Liver (tissue), 9 donors: ENCODE results near the gene DSCAML1. TPM values are rescaled to one million over a fixed set of nuclear protein-coding genes. Genes with fewer than 3 reads are reported as not detected.

Source experiments
- DNase-seq: peaks from one replicate; pipeline ENCODE4 v3.0.0-alpha.2; 2017; ENCODE audit warnings: low spot score
- H3K27ac ChIP-seq, 2 donors: one replicate each; pipeline ENCODE4 v1.7.0; 2013; ENCODE audit warnings: inconsistent platforms in 2 of 2, low read length in 2 of 2, control low read depth in 1 of 2, low read depth in 1 of 2, mild to moderate bottlenecking in 1 of 2
- H3K27me3 ChIP-seq, 4 donors: one replicate each; pipeline versions ENCODE4 v1.6.1 to v1.7.0; 2013; ENCODE audit warnings: low read length in 3 of 4, inconsistent platforms in 1 of 4, mild to moderate bottlenecking in 1 of 4, moderate library complexity in 1 of 4; ENCODE audit not compliant: control insufficient read depth in 4 of 4, insufficient read depth in 4 of 4
- H3K36me3 ChIP-seq, 4 donors: one replicate each; pipeline versions ENCODE4 v1.6.1 to v1.7.0; 2013; ENCODE audit warnings: low read length in 3 of 4, mild to moderate bottlenecking in 3 of 4, low read depth in 1 of 4, moderate library complexity in 1 of 4; ENCODE audit not compliant: control insufficient read depth in 4 of 4, insufficient read depth in 3 of 4
- H3K4me1 ChIP-seq, 4 donors: one replicate each; pipeline versions ENCODE4 v1.6.1 to v1.7.0; 2013; ENCODE audit warnings: low read length in 3 of 4, mild to moderate bottlenecking in 3 of 4, moderate library complexity in 1 of 4; ENCODE audit not compliant: control insufficient read depth in 4 of 4, insufficient read depth in 4 of 4
- H3K4me3 ChIP-seq, 3 donors: one replicate each; pipeline versions ENCODE4 v1.6.1 to v1.7.0; 2013; ENCODE audit warnings: low read length in 3 of 3, control low read depth in 1 of 3, low read depth in 1 of 3, mild to moderate bottlenecking in 1 of 3
- H3K9ac ChIP-seq, 2 donors: one replicate each; pipeline ENCODE4 v1.7.0; 2013; ENCODE audit warnings: low read length in 2 of 2, mild to moderate bottlenecking in 2 of 2, moderate library complexity in 2 of 2, control low read depth in 1 of 2, low read depth in 1 of 2
- H3K9me3 ChIP-seq, 4 donors: one replicate each; pipeline versions ENCODE4 v1.6.1 to v1.7.0; 2013; ENCODE audit warnings: low read length in 3 of 4; ENCODE audit not compliant: control insufficient read depth in 4 of 4
- EGR1 ChIP-seq, 2 donors: IDR thresholded peaks; 2 replicates each; pipeline ENCODE4 v1.6.1; 2016 to 2018; ENCODE audit warnings: antibody characterized with exemption in 2 of 2, low read depth in 2 of 2
- FOXA1 ChIP-seq: IDR thresholded peaks from 2 replicates; pipeline ENCODE4 v1.6.1; 2016; ENCODE audit warnings: antibody characterized with exemption
- FOXA2 ChIP-seq: IDR thresholded peaks from 2 replicates; pipeline ENCODE4 v1.6.1; 2016; ENCODE audit warnings: antibody characterized with exemption
- GABPA ChIP-seq, 2 donors: IDR thresholded peaks in 1 of 2; conservative IDR thresholded peaks in 1 of 2; 2 replicates each; pipeline ENCODE4 v1.6.1; 2016; ENCODE audit warnings: antibody characterized with exemption in 2 of 2, mild to moderate bottlenecking in 1 of 2, moderate library complexity in 1 of 2
- HNF4A ChIP-seq, 2 donors: conservative IDR thresholded peaks; 2 replicates each; pipeline ENCODE4 v1.6.1; 2016; ENCODE audit warnings: antibody characterized with exemption in 2 of 2, mild to moderate bottlenecking in 2 of 2
- HNF4G ChIP-seq: IDR thresholded peaks from 2 replicates; pipeline ENCODE4 v1.6.1; 2016; ENCODE audit warnings: antibody characterized with exemption
- JUND ChIP-seq, 2 donors: IDR thresholded peaks; 2 replicates each; pipeline ENCODE4 v1.6.1; 2016; ENCODE audit warnings: antibody characterized with exemption in 2 of 2
- NR2F2 ChIP-seq: IDR thresholded peaks from 2 replicates; pipeline ENCODE4 v1.6.1; 2016; ENCODE audit warnings: antibody characterized with exemption
- RAD21 ChIP-seq, 2 donors: IDR thresholded peaks; 2 replicates each; pipeline ENCODE4 v1.6.1; 2016; ENCODE audit warnings: antibody characterized with exemption in 2 of 2, mild to moderate bottlenecking in 2 of 2
- RXRA ChIP-seq, 2 donors: IDR thresholded peaks; 2 replicates each; pipeline ENCODE4 v1.6.1; 2017 to 2018; ENCODE audit warnings: antibody characterized with exemption in 2 of 2, mild to moderate bottlenecking in 1 of 2
- SP1 ChIP-seq: IDR thresholded peaks from 2 replicates; pipeline ENCODE4 v1.6.1; 2018; ENCODE audit warnings: antibody characterized with exemption, mild to moderate bottlenecking
- TAF1 ChIP-seq: conservative IDR thresholded peaks from 2 replicates; pipeline ENCODE4 v1.6.1; 2016; ENCODE audit warnings: antibody characterized with exemption, mild to moderate bottlenecking
- YY1 ChIP-seq: IDR thresholded peaks from 2 replicates; pipeline ENCODE4 v1.6.1; 2016; ENCODE audit warnings: antibody characterized with exemption, mild to moderate bottlenecking
- WGBS: extraction: QIAGEN DNeasy Blood & Tissue Kit; methylation state at CpG from one replicate; pipeline ENCODE4 v1.1.7; 2013; 5-methylcytosine and 5-hydroxymethylcytosine counted together
- polyA plus RNA-seq, 2 donors: library from polyadenylated mRNA; stranded (reverse) in 1 of 2; unstranded in 1 of 2; fragments of 200-250 nt in 1 of 2; fragments of >200 nt in 1 of 2; fragmentation: Nextera tagmentation in 1 of 2; extraction: Ambion mirVana in 1 of 2; gene quantifications; one replicate each; pipeline versions ENCODE4 v1.2.1 to v1.2.3, GENCODE V29; 2013 to 2015
- total RNA-seq, 2 donors: library from RNA; depleted of rRNA; stranded (reverse); fragments of >200 nt; gene quantifications; one replicate each; pipeline ENCODE4 v1.2.3, GENCODE V29; 2014
- TF ChIP-seq, protein P1 (sequence below): IDR thresholded peaks from 2 replicates; pipeline ENCODE4 v1.6.1; 2016; ENCODE audit warnings: antibody characterized with exemption
- TF ChIP-seq, protein P2 (sequence below): IDR thresholded peaks from 2 replicates; pipeline ENCODE4 v1.6.1; 2016; ENCODE audit warnings: antibody characterized with exemption
- TF ChIP-seq, protein P3 (sequence below): IDR thresholded peaks from 2 replicates; pipeline ENCODE4 v1.6.1; 2016; ENCODE audit warnings: antibody characterized with exemption
- TF ChIP-seq, protein P4 (sequence below): IDR thresholded peaks from 2 replicates; pipeline ENCODE4 v1.6.1; 2016; ENCODE audit warnings: antibody characterized with exemption, mild to moderate bottlenecking
- TF ChIP-seq, protein P5 (sequence below): fragments of 150-350 bp; IDR thresholded peaks from 2 replicates; pipeline ENCODE4 v1.5.1; 2017; ENCODE audit warnings: improper control_type of control experiment, low read depth, low read length; ENCODE audit not compliant: missing input control
- donor health status: healthy.
- donor health status: healthy.
- donor health status: healthy.
- donor health status: healthy.
- donor health status: healthy.

DSCAML1 gene
- total and polyA plus RNA-seq, 4 donors = 0.07 to 0.42 (median 0.20) TPM

DNA sequence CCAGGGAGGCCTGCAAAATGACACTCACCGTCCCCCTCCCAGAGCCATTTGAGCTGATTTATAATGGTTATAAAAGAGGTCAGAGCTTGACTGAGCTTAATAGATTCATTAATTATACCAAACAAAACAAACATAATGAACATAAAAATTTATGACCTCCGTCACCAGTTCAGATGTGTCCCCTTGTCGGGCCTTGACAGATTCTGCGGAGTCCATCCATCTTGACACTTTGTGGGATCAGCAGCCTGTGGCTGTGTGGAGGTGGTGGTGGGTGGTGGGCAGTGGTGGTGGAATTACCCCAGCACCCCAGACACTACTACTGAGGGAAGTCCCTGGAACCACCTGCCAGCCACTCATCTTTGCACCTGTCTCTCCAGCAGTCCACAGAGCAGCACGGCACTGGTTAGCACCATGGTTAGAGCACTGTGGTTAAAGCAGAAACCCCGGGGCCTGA is 83.5 kb downstream of the DSCAML1 start:
- TF ChIP-seq RAD21 (IDR thresholded peaks at IDR 0.05) (no peak), EGR1 (IDR thresholded peaks at IDR 0.05; ENCODE audit: low read depth in 2 of 2) (no peak), GABPA (IDR thresholded peaks at IDR 0.05 in 1 of 2, conservative IDR thresholded peaks at IDR 0.05 in 1 of 2) (no peak), TAF1 (no peak), HNF4A (conservative IDR thresholded peaks at IDR 0.05) (no peak), FOXA2 (no peak), YY1 (no peak), HNF4G (no peak), RXRA (IDR thresholded peaks at IDR 0.05) (no peak), JUND (IDR thresholded peaks at IDR 0.05) (no peak), SP1 (no peak), FOXA1 (no peak), NR2F2 (no peak)
- TF ChIP-seq, protein P1, sequence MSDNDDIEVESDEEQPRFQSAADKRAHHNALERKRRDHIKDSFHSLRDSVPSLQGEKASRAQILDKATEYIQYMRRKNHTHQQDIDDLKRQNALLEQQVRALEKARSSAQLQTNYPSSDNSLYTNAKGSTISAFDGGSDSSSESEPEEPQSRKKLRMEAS = no peak
- TF ChIP-seq, protein P2, sequence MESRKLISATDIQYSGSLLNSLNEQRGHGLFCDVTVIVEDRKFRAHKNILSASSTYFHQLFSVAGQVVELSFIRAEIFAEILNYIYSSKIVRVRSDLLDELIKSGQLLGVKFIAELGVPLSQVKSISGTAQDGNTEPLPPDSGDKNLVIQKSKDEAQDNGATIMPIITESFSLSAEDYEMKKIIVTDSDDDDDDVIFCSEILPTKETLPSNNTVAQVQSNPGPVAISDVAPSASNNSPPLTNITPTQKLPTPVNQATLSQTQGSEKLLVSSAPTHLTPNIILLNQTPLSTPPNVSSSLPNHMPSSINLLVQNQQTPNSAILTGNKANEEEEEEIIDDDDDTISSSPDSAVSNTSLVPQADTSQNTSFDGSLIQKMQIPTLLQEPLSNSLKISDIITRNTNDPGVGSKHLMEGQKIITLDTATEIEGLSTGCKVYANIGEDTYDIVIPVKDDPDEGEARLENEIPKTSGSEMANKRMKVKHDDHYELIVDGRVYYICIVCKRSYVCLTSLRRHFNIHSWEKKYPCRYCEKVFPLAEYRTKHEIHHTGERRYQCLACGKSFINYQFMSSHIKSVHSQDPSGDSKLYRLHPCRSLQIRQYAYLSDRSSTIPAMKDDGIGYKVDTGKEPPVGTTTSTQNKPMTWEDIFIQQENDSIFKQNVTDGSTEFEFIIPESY = no peak
- TF ChIP-seq, protein P3, sequence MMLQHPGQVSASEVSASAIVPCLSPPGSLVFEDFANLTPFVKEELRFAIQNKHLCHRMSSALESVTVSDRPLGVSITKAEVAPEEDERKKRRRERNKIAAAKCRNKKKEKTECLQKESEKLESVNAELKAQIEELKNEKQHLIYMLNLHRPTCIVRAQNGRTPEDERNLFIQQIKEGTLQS = no peak
- TF ChIP-seq, protein P4, sequence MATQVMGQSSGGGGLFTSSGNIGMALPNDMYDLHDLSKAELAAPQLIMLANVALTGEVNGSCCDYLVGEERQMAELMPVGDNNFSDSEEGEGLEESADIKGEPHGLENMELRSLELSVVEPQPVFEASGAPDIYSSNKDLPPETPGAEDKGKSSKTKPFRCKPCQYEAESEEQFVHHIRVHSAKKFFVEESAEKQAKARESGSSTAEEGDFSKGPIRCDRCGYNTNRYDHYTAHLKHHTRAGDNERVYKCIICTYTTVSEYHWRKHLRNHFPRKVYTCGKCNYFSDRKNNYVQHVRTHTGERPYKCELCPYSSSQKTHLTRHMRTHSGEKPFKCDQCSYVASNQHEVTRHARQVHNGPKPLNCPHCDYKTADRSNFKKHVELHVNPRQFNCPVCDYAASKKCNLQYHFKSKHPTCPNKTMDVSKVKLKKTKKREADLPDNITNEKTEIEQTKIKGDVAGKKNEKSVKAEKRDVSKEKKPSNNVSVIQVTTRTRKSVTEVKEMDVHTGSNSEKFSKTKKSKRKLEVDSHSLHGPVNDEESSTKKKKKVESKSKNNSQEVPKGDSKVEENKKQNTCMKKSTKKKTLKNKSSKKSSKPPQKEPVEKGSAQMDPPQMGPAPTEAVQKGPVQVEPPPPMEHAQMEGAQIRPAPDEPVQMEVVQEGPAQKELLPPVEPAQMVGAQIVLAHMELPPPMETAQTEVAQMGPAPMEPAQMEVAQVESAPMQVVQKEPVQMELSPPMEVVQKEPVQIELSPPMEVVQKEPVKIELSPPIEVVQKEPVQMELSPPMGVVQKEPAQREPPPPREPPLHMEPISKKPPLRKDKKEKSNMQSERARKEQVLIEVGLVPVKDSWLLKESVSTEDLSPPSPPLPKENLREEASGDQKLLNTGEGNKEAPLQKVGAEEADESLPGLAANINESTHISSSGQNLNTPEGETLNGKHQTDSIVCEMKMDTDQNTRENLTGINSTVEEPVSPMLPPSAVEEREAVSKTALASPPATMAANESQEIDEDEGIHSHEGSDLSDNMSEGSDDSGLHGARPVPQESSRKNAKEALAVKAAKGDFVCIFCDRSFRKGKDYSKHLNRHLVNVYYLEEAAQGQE = no peak
- no peak for DNase-seq
- Histone ChIP-seq H3K9me3 (no peaks in the 10 kb centered on the region), H3K4me1 (no peaks in the 10 kb centered on the region), H3K27ac (no peak overlapping the region), H3K4me3 (no peak overlapping the region), H3K36me3 (no peaks in the 10 kb centered on the region), H3K27me3 (peaks cover 0 to 2% (median 0%) of the 10 kb centered on the region in 4 donors), H3K9ac (no peak overlapping the region)
- 92% methylated on average over 6 of the region's 6 CpGs for WGBS

DNA sequence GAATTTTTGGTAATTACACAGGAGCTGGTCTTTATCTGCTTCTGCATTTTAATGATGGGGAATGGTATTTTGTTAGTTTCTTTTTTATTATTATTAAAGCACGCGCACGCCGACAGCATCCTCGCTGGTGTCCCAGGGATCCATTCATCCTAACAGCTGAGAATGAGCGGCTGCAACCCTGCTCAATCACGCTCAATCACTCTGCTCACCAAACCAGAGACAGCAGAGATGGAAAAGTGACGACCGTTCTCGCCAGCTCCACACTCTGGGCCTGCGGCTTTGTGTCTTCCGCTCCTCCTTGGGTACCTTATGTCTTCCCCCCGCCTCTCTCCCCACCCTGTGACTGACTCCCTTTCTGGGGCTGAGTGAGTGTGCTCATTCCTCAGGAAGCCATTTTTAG is 84.5 kb downstream of the DSCAML1 start:
- no peak for DNase-seq
- TF ChIP-seq FOXA1 (no peak), FOXA2 (no peak), RAD21 (IDR thresholded peaks at IDR 0.05) (no peak), YY1 (no peak), HNF4A (conservative IDR thresholded peaks at IDR 0.05) (no peak), TAF1 (no peak), RXRA (IDR thresholded peaks at IDR 0.05) (no peak), GABPA (IDR thresholded peaks at IDR 0.05 in 1 of 2, conservative IDR thresholded peaks at IDR 0.05 in 1 of 2) (no peak), JUND (IDR thresholded peaks at IDR 0.05) (no peak), SP1 (no peak), NR2F2 (no peak), EGR1 (IDR thresholded peaks at IDR 0.05; ENCODE audit: low read depth in 2 of 2) (no peak), HNF4G (no peak)
- TF ChIP-seq, protein P3 = no peak
- TF ChIP-seq, protein P4 = no peak
- TF ChIP-seq, protein P5, sequence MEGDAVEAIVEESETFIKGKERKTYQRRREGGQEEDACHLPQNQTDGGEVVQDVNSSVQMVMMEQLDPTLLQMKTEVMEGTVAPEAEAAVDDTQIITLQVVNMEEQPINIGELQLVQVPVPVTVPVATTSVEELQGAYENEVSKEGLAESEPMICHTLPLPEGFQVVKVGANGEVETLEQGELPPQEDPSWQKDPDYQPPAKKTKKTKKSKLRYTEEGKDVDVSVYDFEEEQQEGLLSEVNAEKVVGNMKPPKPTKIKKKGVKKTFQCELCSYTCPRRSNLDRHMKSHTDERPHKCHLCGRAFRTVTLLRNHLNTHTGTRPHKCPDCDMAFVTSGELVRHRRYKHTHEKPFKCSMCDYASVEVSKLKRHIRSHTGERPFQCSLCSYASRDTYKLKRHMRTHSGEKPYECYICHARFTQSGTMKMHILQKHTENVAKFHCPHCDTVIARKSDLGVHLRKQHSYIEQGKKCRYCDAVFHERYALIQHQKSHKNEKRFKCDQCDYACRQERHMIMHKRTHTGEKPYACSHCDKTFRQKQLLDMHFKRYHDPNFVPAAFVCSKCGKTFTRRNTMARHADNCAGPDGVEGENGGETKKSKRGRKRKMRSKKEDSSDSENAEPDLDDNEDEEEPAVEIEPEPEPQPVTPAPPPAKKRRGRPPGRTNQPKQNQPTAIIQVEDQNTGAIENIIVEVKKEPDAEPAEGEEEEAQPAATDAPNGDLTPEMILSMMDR = no peak
- TF ChIP-seq, protein P1 = no peak

More for the DNA sequence above, 84.5 kb downstream of the DSCAML1 start:
- WGBS = 97% methylated on average over 13 of the region's 13 CpGs
- Histone ChIP-seq H3K9me3 (no peaks in the 10 kb centered on the region), H3K27me3 (peaks cover 0 to 6% (median 0%) of the 10 kb centered on the region in 4 donors), H3K9ac (no peak overlapping the region), H3K4me3 (no peak overlapping the region), H3K27ac (no peak overlapping the region), H3K36me3 (no peaks in the 10 kb centered on the region), H3K4me1 (no peaks in the 10 kb centered on the region)
